ENCODE data around the gene ZNF266.

The ZNF266 gene

GRCh38 chr19:9435279-9436268 lies at the start of gene ZNF266:
Gene ZNF266 (minus strand): TSS chr19:9435573. CDS start chr19:9420089, 15,484 bp downstream.
- peak within 1 kb of the TSS; percentile 59 for H3K27ac ChIP-seq (ENCODE audit: low read length)
- peak within 1 kb of the TSS; percentile 92 for H3K9ac ChIP-seq (ENCODE audit: low read length)
- H3K4me2 ChIP-seq (ENCODE audit: low read length): peak within 1 kb of the TSS; percentile 88
- no peaks in the 10 kb centered on the region for H3K27me3 ChIP-seq (ENCODE audit: low read depth, low read length)
- peaks cover 6% of the 10 kb centered on the region; the same call in 1 of the 2 replicates for H3K9me3 ChIP-seq (ENCODE audit: insufficient read depth, low read length)
- peak within 1 kb of the TSS; percentile 93 for H3K4me3 ChIP-seq (ENCODE audit: low read length)
- H3K79me2 ChIP-seq (ENCODE audit: low read length): peaks cover 28% of the 10 kb centered on the region
- TF ChIP-seq EZH2phosphoT487 (IDR thresholded peaks at IDR 0.05; ENCODE audit: low read depth) (no peak), CTCF (IDR thresholded peaks at IDR 0.05; ENCODE audit: low read depth, low read length) (peak; percentile 24)
- peaks cover 56% of the 10 kb centered on the region for H3K36me3 ChIP-seq (replicated peaks; ENCODE audit: low read depth, low read length)
- peaks cover 16% of the 10 kb centered on the region for H3K4me1 ChIP-seq (ENCODE audit: low read length)
- H2AFZ ChIP-seq (ENCODE audit: low read depth, low read length): peak within 1 kb of the TSS; percentile 99
- no peaks in the 10 kb centered on the region for H4K20me1 ChIP-seq (ENCODE audit: insufficient read depth, low read length)

GRCh38 chr19:9485140-9485539 lies 49.8 kb upstream of the ZNF266 start:
- Histone ChIP-seq H3K9me3 (ENCODE audit: insufficient read depth, low read length) (peaks cover 29% of the 10 kb centered on the region), H3K4me2 (ENCODE audit: low read length) (no peak overlapping the region), H3K36me3 (replicated peaks; ENCODE audit: low read depth, low read length) (no peaks in the 10 kb centered on the region), H3K79me2 (ENCODE audit: low read length) (no peaks in the 10 kb centered on the region), H4K20me1 (ENCODE audit: insufficient read depth, low read length) (no peaks in the 10 kb centered on the region), H2AFZ (ENCODE audit: low read depth, low read length) (no peak overlapping the region), H3K4me1 (ENCODE audit: low read length) (no peaks in the 10 kb centered on the region), H3K27ac (ENCODE audit: low read length) (no peak overlapping the region), H3K9ac (ENCODE audit: low read length) (no peak overlapping the region), H3K27me3 (ENCODE audit: low read depth, low read length) (no peaks in the 10 kb centered on the region), H3K4me3 (ENCODE audit: low read length) (no peak overlapping the region)
- no peak for TF ChIP-seq CTCF (IDR thresholded peaks at IDR 0.05; ENCODE audit: low read depth, low read length)
- TF ChIP-seq EZH2phosphoT487 (IDR thresholded peaks at IDR 0.05; ENCODE audit: low read depth): no peak

- Histone ChIP-seq H3K36me3 (replicated peaks; ENCODE audit: low read depth, low read length) (no peaks in the 10 kb centered on the region), H3K9me3 (ENCODE audit: insufficient read depth, low read length) (peaks cover 20% of the 10 kb centered on the region), H3K27ac (ENCODE audit: low read length) (no peak overlapping the region), H3K27me3 (ENCODE audit: low read depth, low read length) (no peaks in the 10 kb centered on the region), H3K4me3 (ENCODE audit: low read length) (no peak overlapping the region), H3K4me2 (ENCODE audit: low read length) (no peak overlapping the region), H2AFZ (ENCODE audit: low read depth, low read length) (no peak overlapping the region), H3K4me1 (ENCODE audit: low read length) (no peaks in the 10 kb centered on the region), H4K20me1 (ENCODE audit: insufficient read depth, low read length) (no peaks in the 10 kb centered on the region), H3K9ac (ENCODE audit: low read length) (no peak overlapping the region), H3K79me2 (ENCODE audit: low read length) (no peaks in the 10 kb centered on the region)
- no peak for TF ChIP-seq CTCF (IDR thresholded peaks at IDR 0.05; ENCODE audit: low read depth, low read length)
- no peak for TF ChIP-seq EZH2phosphoT487 (IDR thresholded peaks at IDR 0.05; ENCODE audit: low read depth)
Observed at GRCh38 chr19:9474975-9475374, 39.6 kb upstream of the ZNF266 start.

- Histone ChIP-seq H3K4me1 (ENCODE audit: low read length) (no peaks in the 10 kb centered on the region), H3K4me2 (ENCODE audit: low read length) (no peak overlapping the region), H3K9ac (ENCODE audit: low read length) (no peak overlapping the region), H3K27ac (ENCODE audit: low read length) (no peak overlapping the region), H3K36me3 (replicated peaks; ENCODE audit: low read depth, low read length) (no peaks in the 10 kb centered on the region), H2AFZ (ENCODE audit: low read depth, low read length) (no peak overlapping the region), H4K20me1 (ENCODE audit: insufficient read depth, low read length) (no peaks in the 10 kb centered on the region), H3K79me2 (ENCODE audit: low read length) (no peaks in the 10 kb centered on the region), H3K27me3 (ENCODE audit: low read depth, low read length) (no peaks in the 10 kb centered on the region), H3K4me3 (ENCODE audit: low read length) (no peak overlapping the region), H3K9me3 (ENCODE audit: insufficient read depth, low read length) (peaks cover 47% of the 10 kb centered on the region)
- TF ChIP-seq EZH2phosphoT487 (IDR thresholded peaks at IDR 0.05; ENCODE audit: low read depth): no peak
- no peak for TF ChIP-seq CTCF (IDR thresholded peaks at IDR 0.05; ENCODE audit: low read depth, low read length)
Observed at GRCh38 chr19:9467161-9467560, 31.8 kb upstream of the ZNF266 start.
